Right ventricle myocardium superior (tissue), 1 donor: ENCODE measurements around the gene PRR23C. TPM values are rescaled to one million over a fixed set of nuclear protein-coding genes. Genes with fewer than 3 reads are reported as not detected.

Experiments
- ATAC-seq: fragments of 200-7000 bp; cut with Tn5 transposase; one replicate; pipeline ENCODE4 v1.9.1; 2020; ENCODE audit warnings: mild to moderate bottlenecking; ENCODE audit not compliant: poor library complexity
- DNase-seq: peaks from one replicate; pipeline ENCODE4 v3.0.0-alpha.2; 2020
- intact Hi-C: fragments of 100-400 bp; cut with DNase I; formaldehyde crosslinking; loops from one replicate; pipeline ENCODE4 v1.11.2; 2022
- total RNA-seq: library from RNA; stranded (reverse); fragmentation: NEBNext Ultra II Directional; extraction: Animal tissue kit (Norgen Biotek cat#: 25700); gene quantifications from one replicate; pipeline ENCODE4 v1.2.1, GENCODE V29; 2021
- donor health status: DM: no; HTN: yes; CAD: no; lungs with severe emphysema.

PRR23C gene
- total RNA-seq, 1 donor from 2014 or later = not detected

- DNase-seq = no peak
- intact Hi-C loops = no loop called here
- no peak for ATAC-seq
These were observed 38.5 kb downstream of the PRR23C start, which contains the start of gene PRR23A for GRCh38 chr3:139006051-139006716. Gene PRR23A (minus strand): TSS chr3:139006268. CDS start chr3:139006268, 0 bp downstream.

GRCh38 chr3:139005356-139005993 is 39.2 kb downstream of the PRR23C start:
- no peak for ATAC-seq
- intact Hi-C loops = no loop called here
- no peak for DNase-seq

GRCh38 chr3:138995706-138996105 is 49.0 kb downstream of the PRR23C start:
- no peak for ATAC-seq
- DNase-seq = no peak
- intact Hi-C loops = no loop called here

Other genes starting within 250 kb of the PRR23C start
- 30.7 TPM for gene PIK3CB, start 210.0 kb downstream of the PRR23C start, total RNA-seq
- not detected for gene FOXL2, start 97.8 kb downstream of the PRR23C start, total RNA-seq
- gene FOXL2NB, start 97.7 kb downstream of the PRR23C start, total RNA-seq = not detected
- not detected for gene PRR23A, start 38.6 kb downstream of the PRR23C start, total RNA-seq
- not detected for gene PRR23B, start 24.0 kb downstream of the PRR23C start, total RNA-seq